ENCODE measurements around the gene IER5.
A peak's percentile ranks its signal among the peaks of the same experiment; 100 is the strongest.

IER5 gene

GRCh38 chr1:181123173-181123572 is 34.7 kb downstream of the IER5 start:
- no peak for ATAC-seq
- TF ChIP-seq ARNTL (CRISPR knock-in tag; IDR thresholded peaks at IDR 0.05; ENCODE audit: borderline replicate concordance, low read depth) = no peak
- no peak for TF ChIP-seq ZNF565 (CRISPR knock-in tag; conservative IDR thresholded peaks at IDR 0.05; ENCODE audit: low read depth)
- TF ChIP-seq TCF4 (CRISPR knock-in tag; IDR thresholded peaks at IDR 0.05; ENCODE audit: borderline replicate concordance) = no peak
- TF ChIP-seq, protein P1, sequence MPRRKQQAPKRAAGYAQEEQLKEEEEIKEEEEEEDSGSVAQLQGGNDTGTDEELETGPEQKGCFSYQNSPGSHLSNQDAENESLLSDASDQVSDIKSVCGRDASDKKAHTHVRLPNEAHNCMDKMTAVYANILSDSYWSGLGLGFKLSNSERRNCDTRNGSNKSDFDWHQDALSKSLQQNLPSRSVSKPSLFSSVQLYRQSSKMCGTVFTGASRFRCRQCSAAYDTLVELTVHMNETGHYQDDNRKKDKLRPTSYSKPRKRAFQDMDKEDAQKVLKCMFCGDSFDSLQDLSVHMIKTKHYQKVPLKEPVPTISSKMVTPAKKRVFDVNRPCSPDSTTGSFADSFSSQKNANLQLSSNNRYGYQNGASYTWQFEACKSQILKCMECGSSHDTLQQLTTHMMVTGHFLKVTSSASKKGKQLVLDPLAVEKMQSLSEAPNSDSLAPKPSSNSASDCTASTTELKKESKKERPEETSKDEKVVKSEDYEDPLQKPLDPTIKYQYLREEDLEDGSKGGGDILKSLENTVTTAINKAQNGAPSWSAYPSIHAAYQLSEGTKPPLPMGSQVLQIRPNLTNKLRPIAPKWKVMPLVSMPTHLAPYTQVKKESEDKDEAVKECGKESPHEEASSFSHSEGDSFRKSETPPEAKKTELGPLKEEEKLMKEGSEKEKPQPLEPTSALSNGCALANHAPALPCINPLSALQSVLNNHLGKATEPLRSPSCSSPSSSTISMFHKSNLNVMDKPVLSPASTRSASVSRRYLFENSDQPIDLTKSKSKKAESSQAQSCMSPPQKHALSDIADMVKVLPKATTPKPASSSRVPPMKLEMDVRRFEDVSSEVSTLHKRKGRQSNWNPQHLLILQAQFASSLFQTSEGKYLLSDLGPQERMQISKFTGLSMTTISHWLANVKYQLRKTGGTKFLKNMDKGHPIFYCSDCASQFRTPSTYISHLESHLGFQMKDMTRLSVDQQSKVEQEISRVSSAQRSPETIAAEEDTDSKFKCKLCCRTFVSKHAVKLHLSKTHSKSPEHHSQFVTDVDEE (CRISPR knock-in tag; IDR thresholded peaks at IDR 0.05) = no peak
- TF ChIP-seq OSR1 (CRISPR knock-in tag; IDR thresholded peaks at IDR 0.05) = no peak
- no peak for TF ChIP-seq POU6F1 (CRISPR knock-in tag; IDR thresholded peaks at IDR 0.05; ENCODE audit: borderline replicate concordance, low read depth)
- TF ChIP-seq ZNF8 (CRISPR knock-in tag; IDR thresholded peaks at IDR 0.05) = no peak
- TF ChIP-seq CREB5 (CRISPR knock-in tag; IDR thresholded peaks at IDR 0.05; ENCODE audit: low read depth) = no peak
- no peak for TF ChIP-seq RARB (CRISPR knock-in tag; IDR thresholded peaks at IDR 0.05)
- no peak for TF ChIP-seq CSDC2 (CRISPR knock-in tag; IDR thresholded peaks at IDR 0.05)
- TF ChIP-seq ZFP30 (CRISPR knock-in tag; IDR thresholded peaks at IDR 0.05) = no peak
- no peak for TF ChIP-seq ZFP3 (CRISPR knock-in tag; IDR thresholded peaks at IDR 0.05)
- TF ChIP-seq CSRNP3 (CRISPR knock-in tag; IDR thresholded peaks at IDR 0.05) = no peak
- TF ChIP-seq PPARA (CRISPR knock-in tag; IDR thresholded peaks at IDR 0.05; ENCODE audit: borderline replicate concordance) = no peak
- TF ChIP-seq GLIS3 (CRISPR knock-in tag; IDR thresholded peaks at IDR 0.05) = no peak
- no peak for TF ChIP-seq ZC3H10 (CRISPR knock-in tag; IDR thresholded peaks at IDR 0.05)
- TF ChIP-seq, protein P2, sequence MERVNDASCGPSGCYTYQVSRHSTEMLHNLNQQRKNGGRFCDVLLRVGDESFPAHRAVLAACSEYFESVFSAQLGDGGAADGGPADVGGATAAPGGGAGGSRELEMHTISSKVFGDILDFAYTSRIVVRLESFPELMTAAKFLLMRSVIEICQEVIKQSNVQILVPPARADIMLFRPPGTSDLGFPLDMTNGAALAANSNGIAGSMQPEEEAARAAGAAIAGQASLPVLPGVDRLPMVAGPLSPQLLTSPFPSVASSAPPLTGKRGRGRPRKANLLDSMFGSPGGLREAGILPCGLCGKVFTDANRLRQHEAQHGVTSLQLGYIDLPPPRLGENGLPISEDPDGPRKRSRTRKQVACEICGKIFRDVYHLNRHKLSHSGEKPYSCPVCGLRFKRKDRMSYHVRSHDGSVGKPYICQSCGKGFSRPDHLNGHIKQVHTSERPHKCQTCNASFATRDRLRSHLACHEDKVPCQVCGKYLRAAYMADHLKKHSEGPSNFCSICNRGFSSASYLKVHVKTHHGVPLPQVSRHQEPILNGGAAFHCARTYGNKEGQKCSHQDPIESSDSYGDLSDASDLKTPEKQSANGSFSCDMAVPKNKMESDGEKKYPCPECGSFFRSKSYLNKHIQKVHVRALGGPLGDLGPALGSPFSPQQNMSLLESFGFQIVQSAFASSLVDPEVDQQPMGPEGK (CRISPR knock-in tag; IDR thresholded peaks at IDR 0.05; ENCODE audit: borderline replicate concordance) = no peak
- no peak for TF ChIP-seq SNAI2 (CRISPR knock-in tag; IDR thresholded peaks at IDR 0.05)
- TF ChIP-seq ISL1 (CRISPR knock-in tag; IDR thresholded peaks at IDR 0.05) = no peak
- no peak for TF ChIP-seq BACH2 (CRISPR knock-in tag; IDR thresholded peaks at IDR 0.05; ENCODE audit: borderline replicate concordance)

GRCh38 chr1:181124291-181124751 is 35.8 kb downstream of the IER5 start:
- peak; percentile 6; the same call in 2 of the 3 replicates for ATAC-seq
- TF ChIP-seq ZFP3 (CRISPR knock-in tag; IDR thresholded peaks at IDR 0.05) (no peak), ESRRG (CRISPR knock-in tag; IDR thresholded peaks at IDR 0.05) (no peak), ISL1 (CRISPR knock-in tag; IDR thresholded peaks at IDR 0.05) (no peak), ZFP30 (CRISPR knock-in tag; IDR thresholded peaks at IDR 0.05) (no peak), ZNF8 (CRISPR knock-in tag; IDR thresholded peaks at IDR 0.05) (no peak), ZNF70 (CRISPR knock-in tag; IDR thresholded peaks at IDR 0.05) (no peak), ZC3H10 (CRISPR knock-in tag; IDR thresholded peaks at IDR 0.05) (no peak), TCF4 (CRISPR knock-in tag; IDR thresholded peaks at IDR 0.05; ENCODE audit: borderline replicate concordance) (no peak), RARB (CRISPR knock-in tag; IDR thresholded peaks at IDR 0.05) (no peak)

GRCh38 chr1:181126289-181126688 is 37.8 kb downstream of the IER5 start:
- ATAC-seq = no peak
- TF ChIP-seq GLIS3 (CRISPR knock-in tag; IDR thresholded peaks at IDR 0.05) = no peak
- TF ChIP-seq ARNTL (CRISPR knock-in tag; IDR thresholded peaks at IDR 0.05; ENCODE audit: borderline replicate concordance, low read depth) = no peak
- no peak for TF ChIP-seq ESRRG (CRISPR knock-in tag; IDR thresholded peaks at IDR 0.05)
- no peak for TF ChIP-seq PPARA (CRISPR knock-in tag; IDR thresholded peaks at IDR 0.05; ENCODE audit: borderline replicate concordance)
- TF ChIP-seq TOX (CRISPR knock-in tag; IDR thresholded peaks at IDR 0.05; ENCODE audit: borderline replicate concordance) = no peak
- TF ChIP-seq SNAI2 (CRISPR knock-in tag; IDR thresholded peaks at IDR 0.05) = no peak
- no peak for TF ChIP-seq BACH2 (CRISPR knock-in tag; IDR thresholded peaks at IDR 0.05; ENCODE audit: borderline replicate concordance)
- TF ChIP-seq ZFP30 (CRISPR knock-in tag; IDR thresholded peaks at IDR 0.05) = no peak
- no peak for TF ChIP-seq ZNF8 (CRISPR knock-in tag; IDR thresholded peaks at IDR 0.05)

Measured in SK-N-SH treated with all-trans-retinoic acid at 6 μM for 48 hours (cell line).